Activated CD4-positive, alpha-beta T cell treated with anti-CD3 and anti-CD28 coated beads, Interleukin-2, amount 10 ng/mL, durations not matched to agents 24 days and 14 days (primary cell): ENCODE measurements around the gene PCDHB8. TPM values are rescaled to one million over a fixed set of nuclear protein-coding genes. Genes with fewer than 3 reads are reported as not detected.

Experiments
- total RNA-seq: library from RNA; stranded (reverse); gene quantifications from 2 replicates; pipeline ENCODE4 v1.2.3, GENCODE V29; 2022

The PCDHB8 gene
- total RNA-seq, 1 donor from 2014 or later: not detected

Other genes starting within 250 kb of the PCDHB8 start
- gene PCDHAC2, start 211.3 kb upstream of the PCDHB8 start, total RNA-seq: not detected in 2 replicates
- not detected in 2 replicates for gene PCDHB1, start 126.4 kb upstream of the PCDHB8 start, total RNA-seq
- 0.19 TPM in 1 of 2 replicates, not detected in the other for gene PCDHB2, start 83.2 kb upstream of the PCDHB8 start, total RNA-seq
- not detected in 2 replicates for gene PCDHB3, start 77.3 kb upstream of the PCDHB8 start, total RNA-seq
- gene PCDHB4, start 56.0 kb upstream of the PCDHB8 start, total RNA-seq: not detected in 2 replicates
- not detected in 2 replicates for gene PCDHB5, start 42.6 kb upstream of the PCDHB8 start, total RNA-seq
- not detected in 2 replicates for gene PCDHB6, start 27.7 kb upstream of the PCDHB8 start, total RNA-seq
- not detected in 2 replicates for gene PCDHB7, start 5.1 kb upstream of the PCDHB8 start, total RNA-seq
- gene PCDHB16, start 4.6 kb downstream of the PCDHB8 start, total RNA-seq: not detected in 2 replicates
- gene PCDHB9, start 9.4 kb downstream of the PCDHB8 start, total RNA-seq: not detected in 2 replicates
- not detected in 2 replicates for gene PCDHB10, start 14.6 kb downstream of the PCDHB8 start, total RNA-seq
- not detected in 2 replicates for gene PCDHB11, start 21.8 kb downstream of the PCDHB8 start, total RNA-seq
- not detected in 2 replicates for gene PCDHB12, start 30.9 kb downstream of the PCDHB8 start, total RNA-seq
- 0.05 TPM in 1 of 2 replicates, not detected in the other for gene PCDHB13, start 36.1 kb downstream of the PCDHB8 start, total RNA-seq
- not detected in 2 replicates for gene PCDHB14, start 45.6 kb downstream of the PCDHB8 start, total RNA-seq
- gene PCDHB15, start 67.6 kb downstream of the PCDHB8 start, total RNA-seq: not detected in 2 replicates
- 0.14 and 0.23 TPM in 2 replicates for gene SLC25A2, start 126.3 kb downstream of the PCDHB8 start, total RNA-seq
- gene TAF7, start 143.0 kb downstream of the PCDHB8 start, total RNA-seq: 71.5 and 75.0 TPM in 2 replicates
- 0.07 and 0.09 TPM in 2 replicates for gene PCDHGA1, start 152.7 kb downstream of the PCDHB8 start, total RNA-seq
- gene PCDHGA2, start 161.0 kb downstream of the PCDHB8 start, total RNA-seq: 0.07 and 0.12 TPM in 2 replicates
- gene PCDHGA3, start 166.0 kb downstream of the PCDHB8 start, total RNA-seq: 0.14 and 0.19 TPM in 2 replicates
- gene PCDHGB1, start 172.3 kb downstream of the PCDHB8 start, total RNA-seq: 0.14 and 0.19 TPM in 2 replicates
- 0.33 and 0.37 TPM in 2 replicates for gene PCDHGA4, start 177.2 kb downstream of the PCDHB8 start, total RNA-seq
- gene PCDHGB2, start 182.2 kb downstream of the PCDHB8 start, total RNA-seq: 0.63 and 0.97 TPM in 2 replicates
- gene PCDHGA5, start 186.4 kb downstream of the PCDHB8 start, total RNA-seq: 0.19 and 0.51 TPM in 2 replicates
- 0.40 and 0.49 TPM in 2 replicates for gene PCDHGB3, start 192.5 kb downstream of the PCDHB8 start, total RNA-seq
- gene PCDHGA6, start 196.1 kb downstream of the PCDHB8 start, total RNA-seq: 0.31 and 0.54 TPM in 2 replicates
- 0.05 and 0.23 TPM in 2 replicates for gene PCDHGA7, start 205.0 kb downstream of the PCDHB8 start, total RNA-seq
- 0.21 TPM in 2 replicates for gene PCDHGB4, start 209.9 kb downstream of the PCDHB8 start, total RNA-seq
- gene PCDHGA8, start 214.8 kb downstream of the PCDHB8 start, total RNA-seq: 0.02 and 0.09 TPM in 2 replicates
- gene PCDHGB5, start 220.2 kb downstream of the PCDHB8 start, total RNA-seq: 0.43 and 0.47 TPM in 2 replicates
- 0.33 and 0.44 TPM in 2 replicates for gene PCDHGA9, start 225.0 kb downstream of the PCDHB8 start, total RNA-seq
- gene PCDHGB6, start 230.2 kb downstream of the PCDHB8 start, total RNA-seq: 0.09 and 0.14 TPM in 2 replicates
- 0.07 and 0.21 TPM in 2 replicates for gene PCDHGA10, start 235.2 kb downstream of the PCDHB8 start, total RNA-seq
- 0.12 and 0.17 TPM in 2 replicates for gene PCDHGB7, start 239.9 kb downstream of the PCDHB8 start, total RNA-seq
- gene PCDHGA11, start 243.3 kb downstream of the PCDHB8 start, total RNA-seq: 0.23 and 0.31 TPM in 2 replicates